Measurements from ENCODE around the gene CEP89. TPM values are rescaled to one million over a fixed set of nuclear protein-coding genes. Genes with fewer than 3 reads are reported as not detected.
"Not testable (repeated sequence)": the region's sequence is repeated elsewhere in the genome, so short reads cannot be mapped to it uniquely, and the experiment has no call there.

CEP89 gene
- total RNA-seq, 2 donors from 2014 or later: 4.6 to 8.3 TPM

DNA sequence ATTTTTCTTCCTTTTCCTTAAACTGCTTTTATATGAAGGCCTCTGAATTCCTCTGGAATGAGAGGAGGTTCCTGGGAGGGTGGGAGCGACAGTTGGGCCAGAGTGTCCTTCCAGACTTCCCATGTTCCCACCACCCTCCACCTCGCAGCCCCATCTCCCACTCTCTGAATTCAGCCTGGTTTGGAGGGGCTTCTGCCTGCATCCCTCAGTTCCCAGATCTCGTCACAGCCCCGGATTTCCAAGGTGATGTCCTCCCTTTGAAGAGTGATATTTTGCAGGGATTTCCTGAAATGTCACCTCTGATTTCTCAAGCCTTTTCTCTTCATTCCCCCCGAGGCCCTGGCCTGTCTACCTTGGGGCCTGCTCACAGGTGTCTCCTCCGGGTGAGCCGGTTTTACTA lies 85.5 kb downstream of the CEP89 start:
- Histone ChIP-seq H3K27ac (no peak overlapping the region), H3K4me3 (no peak overlapping the region), H3K9me3 (peaks cover 0 to 4% of the 10 kb centered on the region in 2 donors), H3K36me3 (peaks cover 12% of the 10 kb centered on the region), H3K27me3 (no peaks in the 10 kb centered on the region), H3K4me1 (no peaks in the 10 kb centered on the region)
- peak; percentile 11 for DNase-seq (ENCODE audit: low spot score)
- TF ChIP-seq, protein P1, sequence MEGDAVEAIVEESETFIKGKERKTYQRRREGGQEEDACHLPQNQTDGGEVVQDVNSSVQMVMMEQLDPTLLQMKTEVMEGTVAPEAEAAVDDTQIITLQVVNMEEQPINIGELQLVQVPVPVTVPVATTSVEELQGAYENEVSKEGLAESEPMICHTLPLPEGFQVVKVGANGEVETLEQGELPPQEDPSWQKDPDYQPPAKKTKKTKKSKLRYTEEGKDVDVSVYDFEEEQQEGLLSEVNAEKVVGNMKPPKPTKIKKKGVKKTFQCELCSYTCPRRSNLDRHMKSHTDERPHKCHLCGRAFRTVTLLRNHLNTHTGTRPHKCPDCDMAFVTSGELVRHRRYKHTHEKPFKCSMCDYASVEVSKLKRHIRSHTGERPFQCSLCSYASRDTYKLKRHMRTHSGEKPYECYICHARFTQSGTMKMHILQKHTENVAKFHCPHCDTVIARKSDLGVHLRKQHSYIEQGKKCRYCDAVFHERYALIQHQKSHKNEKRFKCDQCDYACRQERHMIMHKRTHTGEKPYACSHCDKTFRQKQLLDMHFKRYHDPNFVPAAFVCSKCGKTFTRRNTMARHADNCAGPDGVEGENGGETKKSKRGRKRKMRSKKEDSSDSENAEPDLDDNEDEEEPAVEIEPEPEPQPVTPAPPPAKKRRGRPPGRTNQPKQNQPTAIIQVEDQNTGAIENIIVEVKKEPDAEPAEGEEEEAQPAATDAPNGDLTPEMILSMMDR (IDR thresholded peaks at IDR 0.05): no peak

DNA sequence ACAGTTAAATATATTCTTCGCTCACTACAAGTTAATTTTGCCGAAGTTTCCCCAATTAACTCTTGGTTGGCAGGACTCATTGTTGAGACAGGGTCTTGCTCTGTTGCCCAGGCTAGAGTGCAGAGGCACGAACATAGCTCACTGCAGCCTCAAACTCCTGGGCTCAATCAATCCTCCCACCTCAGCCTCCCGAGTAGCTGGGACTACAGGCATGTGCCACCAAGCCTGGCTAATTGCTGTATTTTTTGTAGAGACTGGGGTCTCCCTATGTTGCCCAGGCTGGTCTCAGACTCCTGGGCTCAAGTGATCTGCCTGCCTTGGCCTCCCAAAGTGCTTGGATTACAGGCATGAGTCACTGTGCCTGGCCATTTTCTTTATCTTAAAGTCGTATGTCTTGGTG lies 86.5 kb downstream of the CEP89 start:
- not testable (repeated sequence) for H3K9me3 ChIP-seq; H3K27ac ChIP-seq; H3K4me1 ChIP-seq; H3K4me3 ChIP-seq; H3K27me3 ChIP-seq; DNase-seq (ENCODE audit: low spot score); H3K36me3 ChIP-seq

DNA sequence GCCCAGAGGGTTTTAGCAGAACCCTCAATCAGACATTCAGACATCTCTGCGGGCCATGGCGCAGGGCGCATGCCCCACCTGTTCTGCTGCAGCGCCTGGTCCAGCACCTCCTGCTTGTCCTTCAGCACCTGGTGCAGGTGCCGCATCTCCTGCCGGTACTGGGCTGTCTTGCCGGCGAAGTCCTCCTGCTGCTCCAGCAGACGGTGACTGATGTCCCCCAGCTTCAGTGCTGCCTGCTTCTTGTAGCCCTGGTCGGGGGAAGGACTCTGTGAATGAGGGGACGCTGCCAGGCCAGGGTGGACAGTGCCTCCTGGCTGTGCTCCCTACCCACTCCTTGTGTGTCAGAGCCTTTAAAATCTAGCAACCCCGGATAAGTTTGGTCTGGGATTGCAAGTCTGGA lies 90.0 kb downstream of the CEP89 start:
- H3K27ac ChIP-seq: no peak overlapping the region
- no peaks in the 10 kb centered on the region for H3K9me3 ChIP-seq
- H3K4me3 ChIP-seq: no peak overlapping the region
- no peaks in the 10 kb centered on the region for H3K27me3 ChIP-seq
- TF ChIP-seq, protein P1 (IDR thresholded peaks at IDR 0.05): no peak
- no peaks in the 10 kb centered on the region for H3K36me3 ChIP-seq
- peak; percentile 48 for DNase-seq (ENCODE audit: low spot score)
- no peaks in the 10 kb centered on the region for H3K4me1 ChIP-seq

DNA sequence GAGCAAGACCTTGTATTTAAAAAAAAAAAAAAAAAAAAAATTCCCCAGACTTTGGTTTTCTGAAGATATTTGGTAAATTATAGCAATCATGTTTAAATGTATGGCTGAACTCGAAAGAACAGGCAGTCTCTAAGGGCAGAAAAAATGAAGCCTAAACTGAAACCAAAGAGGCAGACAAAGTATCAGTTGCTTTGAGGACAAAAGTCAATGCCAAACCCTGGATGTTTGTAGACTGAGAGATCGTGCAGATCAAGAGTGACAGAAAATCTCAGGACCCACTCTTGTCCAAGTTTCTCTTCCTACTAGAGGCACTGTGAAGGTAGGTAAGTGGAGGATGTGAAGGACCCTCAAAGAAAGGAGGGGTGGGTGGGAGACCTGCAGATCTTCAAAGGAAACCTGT lies 91.1 kb downstream of the CEP89 start:
- no peak for DNase-seq (ENCODE audit: low spot score)
- H3K36me3 ChIP-seq: no peaks in the 10 kb centered on the region
- TF ChIP-seq, protein P1 (IDR thresholded peaks at IDR 0.05): no peak
- H3K4me3 ChIP-seq: no peak overlapping the region
- no peak overlapping the region for H3K27ac ChIP-seq
- no peaks in the 10 kb centered on the region for H3K4me1 ChIP-seq
- H3K9me3 ChIP-seq: no peaks in the 10 kb centered on the region
- H3K27me3 ChIP-seq: no peaks in the 10 kb centered on the region

DNA sequence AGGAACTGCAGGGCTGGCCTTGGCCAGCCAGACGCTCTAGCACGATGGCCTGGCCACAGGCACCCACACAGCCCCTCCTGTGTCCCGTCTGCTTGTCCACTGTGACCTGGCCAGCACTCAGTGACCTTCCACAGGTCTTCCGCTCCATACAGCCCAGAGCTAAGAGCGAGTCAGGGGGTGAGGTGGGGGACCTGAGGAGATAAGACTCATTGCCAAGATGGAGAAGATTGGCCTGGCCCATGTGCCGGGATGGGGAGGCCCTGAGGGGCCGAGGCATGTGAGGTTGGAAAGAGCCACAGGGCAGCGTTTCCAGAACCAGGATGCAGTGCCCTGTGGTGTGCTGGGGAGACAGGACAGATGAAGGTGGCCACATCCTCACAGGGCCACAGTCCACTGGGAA lies 92.0 kb downstream of the CEP89 start:
- H3K4me1 ChIP-seq: no peaks in the 10 kb centered on the region
- H3K9me3 ChIP-seq: no peaks in the 10 kb centered on the region
- H3K27ac ChIP-seq: no peak overlapping the region
- H3K36me3 ChIP-seq: no peaks in the 10 kb centered on the region
- TF ChIP-seq, protein P1 (IDR thresholded peaks at IDR 0.05): no peak
- H3K4me3 ChIP-seq: no peak overlapping the region
- no peaks in the 10 kb centered on the region for H3K27me3 ChIP-seq
- no peak for DNase-seq (ENCODE audit: low spot score)

DNA sequence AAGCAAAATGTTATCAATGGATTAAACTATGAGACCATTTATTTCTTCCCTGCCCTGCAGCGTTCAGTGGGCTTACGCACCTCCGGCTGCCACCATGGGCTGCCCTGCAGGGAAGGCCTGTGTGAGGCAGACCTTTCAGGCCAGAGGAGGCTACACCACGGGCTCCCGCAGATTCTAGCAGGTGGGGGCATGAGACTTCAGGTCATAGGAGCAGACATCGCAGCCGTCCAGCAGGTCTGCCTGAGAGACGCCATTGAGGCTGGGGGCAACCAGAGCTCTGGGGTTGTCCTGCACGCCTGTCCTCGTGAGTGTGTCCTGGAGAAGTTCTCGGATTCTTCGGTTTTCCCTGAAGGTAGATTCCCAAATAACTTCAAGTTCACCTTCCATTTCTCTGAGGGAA lies 92.8 kb downstream of the CEP89 start:
- DNase-seq (ENCODE audit: low spot score): no peak
- no peaks in the 10 kb centered on the region for H3K4me1 ChIP-seq
- TF ChIP-seq, protein P1 (IDR thresholded peaks at IDR 0.05): no peak
- no peak overlapping the region for H3K4me3 ChIP-seq
- H3K27ac ChIP-seq: no peak overlapping the region
- H3K27me3 ChIP-seq: no peaks in the 10 kb centered on the region
- H3K9me3 ChIP-seq: no peaks in the 10 kb centered on the region
- H3K36me3 ChIP-seq: no peaks in the 10 kb centered on the region

Data from right atrium auricular region (tissue), 2 donors.